ENCODE measurements around the gene SLC35F4. TPM values are rescaled to one million over a fixed set of nuclear protein-coding genes. Genes with fewer than 3 reads are reported as not detected.

SLC35F4 gene
- total RNA-seq, 1 experiment from 2014 or later, result not detected

DNA sequence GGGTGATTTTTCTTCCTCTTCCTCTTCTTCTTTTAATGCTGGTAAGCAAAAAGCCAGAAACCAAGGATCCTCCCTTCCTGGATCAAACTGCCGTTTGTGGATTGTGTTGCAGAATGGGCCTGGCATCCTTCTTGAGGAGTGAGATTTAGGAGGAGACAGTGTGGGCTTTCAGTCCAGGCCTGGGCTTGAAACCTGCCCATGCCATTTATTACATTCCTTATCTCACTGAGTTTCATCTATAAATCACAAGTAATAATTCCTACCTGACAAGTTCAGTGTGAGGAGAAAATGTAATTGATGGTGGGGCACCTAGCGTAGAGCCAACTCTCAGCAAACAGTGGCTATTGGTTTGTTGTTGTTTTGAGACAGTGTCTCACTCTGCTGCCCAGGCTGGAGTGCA is 126.4 kb downstream of the SLC35F4 start:
- Histone ChIP-seq H3K9me2 (ENCODE audit: insufficient read depth) (no peaks in the 10 kb centered on the region), H3K4me1 (ENCODE audit: control insufficient read depth in 1 of 2, insufficient read depth in 2 of 2, low read length in 2 of 2) (no peaks in the 10 kb centered on the region), H2AFZ (ENCODE audit: low read depth, low read length, poor library complexity, severe bottlenecking) (no peak overlapping the region), H3K4me3 (replicated peaks in 1 of 2; ENCODE audit: low read depth in 1 of 2, low read length in 2 of 2) (no peak overlapping the region), H3K9ac (ENCODE audit: low read length) (no peak overlapping the region), H3K9me3 (ENCODE audit: control insufficient read depth in 1 of 2, insufficient read depth in 1 of 2, low read depth in 1 of 2, low read length in 2 of 2) (no peaks in the 10 kb centered on the region), H3K4me2 (ENCODE audit: low read length) (no peak overlapping the region), H3K27me3 (ENCODE audit: insufficient read depth, low read length) (no peaks in the 10 kb centered on the region), H3K79me2 (ENCODE audit: insufficient read depth, low read length) (no peaks in the 10 kb centered on the region), H4K20me1 (ENCODE audit: insufficient read depth) (no peaks in the 10 kb centered on the region), H3K27ac (ENCODE audit: low read depth, low read length) (no peak overlapping the region), H3K36me3 (ENCODE audit: control insufficient read depth in 1 of 2, insufficient read depth in 2 of 2, low read length in 2 of 2) (no peaks in the 10 kb centered on the region)
- POLR2A ChIA-PET, result no interaction called here
- TF ChIP-seq EZH2phosphoT487 (IDR thresholded peaks at IDR 0.05; ENCODE audit: borderline replicate concordance) (no peak), MAX (IDR thresholded peaks at IDR 0.05) (no peak), RAD21 (IDR thresholded peaks at IDR 0.05; ENCODE audit: low read depth) (no peak), FOSL1 (IDR thresholded peaks at IDR 0.05; ENCODE audit: low read depth) (no peak), ELF1 (IDR thresholded peaks at IDR 0.05; ENCODE audit: borderline replicate concordance, low read depth) (no peak), SIN3A (IDR thresholded peaks at IDR 0.05; ENCODE audit: low read depth) (no peak), ZNF274 (IDR thresholded peaks at IDR 0.05; ENCODE audit: low read depth, low read length) (no peak), SP1 (IDR thresholded peaks at IDR 0.05; ENCODE audit: low read depth) (no peak), ZBTB33 (IDR thresholded peaks at IDR 0.05; ENCODE audit: extremely low read depth, insufficient replicate concordance, low read length) (no peak), EGR1 (IDR thresholded peaks at IDR 0.05; ENCODE audit: low read depth) (no peak), SRF (IDR thresholded peaks at IDR 0.05; ENCODE audit: low read depth) (no peak), JUND (IDR thresholded peaks at IDR 0.05) (no peak), POLR2A (IDR thresholded peaks at IDR 0.05; ENCODE audit: borderline replicate concordance, extremely low read depth, insufficient read depth, insufficient read length) (no peak), POLR2AphosphoS5 (IDR thresholded peaks at IDR 0.05; ENCODE audit: low read depth, low read length) (no peak)
- TF ChIP-seq, protein P1, sequence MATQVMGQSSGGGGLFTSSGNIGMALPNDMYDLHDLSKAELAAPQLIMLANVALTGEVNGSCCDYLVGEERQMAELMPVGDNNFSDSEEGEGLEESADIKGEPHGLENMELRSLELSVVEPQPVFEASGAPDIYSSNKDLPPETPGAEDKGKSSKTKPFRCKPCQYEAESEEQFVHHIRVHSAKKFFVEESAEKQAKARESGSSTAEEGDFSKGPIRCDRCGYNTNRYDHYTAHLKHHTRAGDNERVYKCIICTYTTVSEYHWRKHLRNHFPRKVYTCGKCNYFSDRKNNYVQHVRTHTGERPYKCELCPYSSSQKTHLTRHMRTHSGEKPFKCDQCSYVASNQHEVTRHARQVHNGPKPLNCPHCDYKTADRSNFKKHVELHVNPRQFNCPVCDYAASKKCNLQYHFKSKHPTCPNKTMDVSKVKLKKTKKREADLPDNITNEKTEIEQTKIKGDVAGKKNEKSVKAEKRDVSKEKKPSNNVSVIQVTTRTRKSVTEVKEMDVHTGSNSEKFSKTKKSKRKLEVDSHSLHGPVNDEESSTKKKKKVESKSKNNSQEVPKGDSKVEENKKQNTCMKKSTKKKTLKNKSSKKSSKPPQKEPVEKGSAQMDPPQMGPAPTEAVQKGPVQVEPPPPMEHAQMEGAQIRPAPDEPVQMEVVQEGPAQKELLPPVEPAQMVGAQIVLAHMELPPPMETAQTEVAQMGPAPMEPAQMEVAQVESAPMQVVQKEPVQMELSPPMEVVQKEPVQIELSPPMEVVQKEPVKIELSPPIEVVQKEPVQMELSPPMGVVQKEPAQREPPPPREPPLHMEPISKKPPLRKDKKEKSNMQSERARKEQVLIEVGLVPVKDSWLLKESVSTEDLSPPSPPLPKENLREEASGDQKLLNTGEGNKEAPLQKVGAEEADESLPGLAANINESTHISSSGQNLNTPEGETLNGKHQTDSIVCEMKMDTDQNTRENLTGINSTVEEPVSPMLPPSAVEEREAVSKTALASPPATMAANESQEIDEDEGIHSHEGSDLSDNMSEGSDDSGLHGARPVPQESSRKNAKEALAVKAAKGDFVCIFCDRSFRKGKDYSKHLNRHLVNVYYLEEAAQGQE (IDR thresholded peaks at IDR 0.05; ENCODE audit: low read depth), result no peak
- TF ChIP-seq, protein P2, sequence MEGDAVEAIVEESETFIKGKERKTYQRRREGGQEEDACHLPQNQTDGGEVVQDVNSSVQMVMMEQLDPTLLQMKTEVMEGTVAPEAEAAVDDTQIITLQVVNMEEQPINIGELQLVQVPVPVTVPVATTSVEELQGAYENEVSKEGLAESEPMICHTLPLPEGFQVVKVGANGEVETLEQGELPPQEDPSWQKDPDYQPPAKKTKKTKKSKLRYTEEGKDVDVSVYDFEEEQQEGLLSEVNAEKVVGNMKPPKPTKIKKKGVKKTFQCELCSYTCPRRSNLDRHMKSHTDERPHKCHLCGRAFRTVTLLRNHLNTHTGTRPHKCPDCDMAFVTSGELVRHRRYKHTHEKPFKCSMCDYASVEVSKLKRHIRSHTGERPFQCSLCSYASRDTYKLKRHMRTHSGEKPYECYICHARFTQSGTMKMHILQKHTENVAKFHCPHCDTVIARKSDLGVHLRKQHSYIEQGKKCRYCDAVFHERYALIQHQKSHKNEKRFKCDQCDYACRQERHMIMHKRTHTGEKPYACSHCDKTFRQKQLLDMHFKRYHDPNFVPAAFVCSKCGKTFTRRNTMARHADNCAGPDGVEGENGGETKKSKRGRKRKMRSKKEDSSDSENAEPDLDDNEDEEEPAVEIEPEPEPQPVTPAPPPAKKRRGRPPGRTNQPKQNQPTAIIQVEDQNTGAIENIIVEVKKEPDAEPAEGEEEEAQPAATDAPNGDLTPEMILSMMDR (IDR thresholded peaks at IDR 0.05 in 2 of 3, conservative IDR thresholded peaks at IDR 0.05 in 1 of 3; ENCODE audit: borderline replicate concordance in 1 of 3, insufficient read depth in 1 of 3, low read depth in 2 of 3, low read length in 2 of 3), result no peak
- TF ChIP-seq, protein P3, sequence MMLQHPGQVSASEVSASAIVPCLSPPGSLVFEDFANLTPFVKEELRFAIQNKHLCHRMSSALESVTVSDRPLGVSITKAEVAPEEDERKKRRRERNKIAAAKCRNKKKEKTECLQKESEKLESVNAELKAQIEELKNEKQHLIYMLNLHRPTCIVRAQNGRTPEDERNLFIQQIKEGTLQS (IDR thresholded peaks at IDR 0.05), result no peak
- intact Hi-C loops (cut with micrococcal nuclease), result no loop called here
- DNase-seq (ENCODE audit: low read depth, low spot score) (no peak), ATAC-seq (no peak)
- no TSS peak for BruUV-seq (replicated peaks)
- RAD21 ChIA-PET (ENCODE audit: low non-redundant PET in 1 of 2, low total read pairs in 2 of 2, uncharacterized antibody in 2 of 2, unreplicated experiment in 2 of 2), result no interaction called here
- CTCF ChIA-PET, result no interaction called here
